ENCODE measurements around the gene GID4.

GRCh38 chr17:18117533-18117932 is 78.3 kb downstream of the GID4 start:
- no peak for TF ChIP-seq POLR2A (IDR thresholded peaks at IDR 0.05)
- TF ChIP-seq, protein P1, sequence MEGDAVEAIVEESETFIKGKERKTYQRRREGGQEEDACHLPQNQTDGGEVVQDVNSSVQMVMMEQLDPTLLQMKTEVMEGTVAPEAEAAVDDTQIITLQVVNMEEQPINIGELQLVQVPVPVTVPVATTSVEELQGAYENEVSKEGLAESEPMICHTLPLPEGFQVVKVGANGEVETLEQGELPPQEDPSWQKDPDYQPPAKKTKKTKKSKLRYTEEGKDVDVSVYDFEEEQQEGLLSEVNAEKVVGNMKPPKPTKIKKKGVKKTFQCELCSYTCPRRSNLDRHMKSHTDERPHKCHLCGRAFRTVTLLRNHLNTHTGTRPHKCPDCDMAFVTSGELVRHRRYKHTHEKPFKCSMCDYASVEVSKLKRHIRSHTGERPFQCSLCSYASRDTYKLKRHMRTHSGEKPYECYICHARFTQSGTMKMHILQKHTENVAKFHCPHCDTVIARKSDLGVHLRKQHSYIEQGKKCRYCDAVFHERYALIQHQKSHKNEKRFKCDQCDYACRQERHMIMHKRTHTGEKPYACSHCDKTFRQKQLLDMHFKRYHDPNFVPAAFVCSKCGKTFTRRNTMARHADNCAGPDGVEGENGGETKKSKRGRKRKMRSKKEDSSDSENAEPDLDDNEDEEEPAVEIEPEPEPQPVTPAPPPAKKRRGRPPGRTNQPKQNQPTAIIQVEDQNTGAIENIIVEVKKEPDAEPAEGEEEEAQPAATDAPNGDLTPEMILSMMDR (IDR thresholded peaks at IDR 0.05), result no peak
